HCT116 (cell line): ENCODE measurements around the gene NRXN2.

Experiments used
- CEBPB ChIP-seq: IDR thresholded peaks from 2 replicates; pipeline ENCODE4 v1.6.1; 2012; ENCODE audit warnings: low read depth
- CTCF ChIP-seq, 3 experiments: fragments of 200-600 bp in 1 of 3; sonication (generic) in 1 of 3; IDR thresholded peaks in 2 of 3; conservative IDR thresholded peaks in 1 of 3; 2 replicates each; pipeline ENCODE4 v1.5.1; 2012 to 2017; ENCODE audit warnings: low read depth in 2 of 3, low read length in 2 of 3, antibody characterized with exemption in 1 of 3, borderline replicate concordance in 1 of 3, control low read depth in 1 of 3, mild to moderate bottlenecking in 1 of 3, mixed read lengths in 1 of 3, mixed run types in 1 of 3, moderate library complexity in 1 of 3; ENCODE audit not compliant: insufficient read depth in 1 of 3
- EZH2 ChIP-seq: fragments of 200-600 bp; sonication (generic); IDR thresholded peaks from 2 replicates; pipeline ENCODE4 v1.6.1; 2017; ENCODE audit warnings: antibody characterized with exemption, mixed run types
- POLR2A ChIP-seq: IDR thresholded peaks from 2 replicates; pipeline ENCODE4 v1.7.0; 2011; ENCODE audit warnings: borderline replicate concordance; ENCODE audit not compliant: insufficient read depth, insufficient read length; ENCODE audit errors: extremely low read depth
- POLR2AphosphoS5 ChIP-seq: IDR thresholded peaks from 2 replicates; pipeline ENCODE4 v1.6.1; 2011; ENCODE audit warnings: mild to moderate bottlenecking, low read depth, low read length, moderate library complexity
- RAD21 ChIP-seq: IDR thresholded peaks from 2 replicates; pipeline ENCODE4 v1.6.1; 2012; ENCODE audit warnings: low read depth, mild to moderate bottlenecking
- SP1 ChIP-seq: IDR thresholded peaks from 2 replicates; pipeline ENCODE4 v1.6.1; 2012; ENCODE audit warnings: low read depth
- YY1 ChIP-seq: IDR thresholded peaks from 2 replicates; pipeline ENCODE4 v1.6.1; 2011; ENCODE audit warnings: low read length, low read depth, moderate library complexity, mild to moderate bottlenecking; ENCODE audit not compliant: insufficient replicate concordance; ENCODE audit errors: extremely low read depth
- ZNF274 ChIP-seq: fragments of 200-500 bp; sonication (Bioruptor generic); IDR thresholded peaks from 2 replicates; pipeline ENCODE4 v1.6.1; 2014; ENCODE audit warnings: mild to moderate bottlenecking, low read depth, low read length, inconsistent platforms

GRCh38 chr11:64758330-64759079 is 35.5 kb upstream of the NRXN2 start:
- no peak for TF ChIP-seq CTCF (IDR thresholded peaks at IDR 0.05 in 2 of 3, conservative IDR thresholded peaks at IDR 0.05 in 1 of 3; ENCODE audit: borderline replicate concordance in 1 of 3, insufficient read depth in 1 of 3, low read depth in 2 of 3, low read length in 2 of 3)
- TF ChIP-seq EZH2, result no peak
- TF ChIP-seq RAD21, result no peak
- no peak for TF ChIP-seq CEBPB
- TF ChIP-seq SP1, result no peak
- TF ChIP-seq POLR2AphosphoS5, result no peak
- TF ChIP-seq ZNF274, result no peak
- TF ChIP-seq POLR2A, result no peak
- TF ChIP-seq YY1, result no peak
